GM21526 (cell line): ENCODE measurements around the gene ABCA6.
"Not testable (repeated sequence)": the region's sequence is repeated elsewhere in the genome, so short reads cannot be mapped to it uniquely, and the experiment has no call there.

Experiments used
- ATAC-seq: cut with Tn5 transposase; IDR thresholded peaks from one replicate; pipeline ENCODE4 v1.9.1; 2021; ENCODE audit warnings: moderate library complexity; ENCODE audit not compliant: unreplicated experiment, low FRiP score

The ABCA6 gene

GRCh38 chr17:69141431-69142174, at the start of gene ABCA6:
TSS of gene ABCA6 (minus strand) at chr17:69141895. CDS start at chr17:69140703, 1,192 bp downstream.
- no peak for ATAC-seq

DNA sequence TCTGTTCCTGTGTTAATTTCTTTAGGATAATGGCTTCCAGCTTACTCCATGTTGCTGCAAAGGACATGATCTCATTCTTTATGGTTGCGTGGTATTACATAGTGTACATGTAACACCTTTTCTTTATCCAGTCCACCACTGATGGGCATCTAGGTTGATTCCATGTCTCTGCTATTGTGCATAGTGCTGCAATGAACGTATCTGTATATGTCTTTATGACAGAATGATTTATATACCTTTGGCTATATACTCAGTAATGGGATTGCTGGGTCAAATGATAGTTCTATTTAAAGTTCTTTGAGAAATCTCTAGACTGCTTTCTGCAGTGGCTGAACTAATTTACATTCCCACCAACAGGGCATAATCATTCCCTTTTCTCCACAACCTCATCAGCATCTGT, 47.1 kb upstream of the ABCA6 start:
- no peak for ATAC-seq

DNA sequence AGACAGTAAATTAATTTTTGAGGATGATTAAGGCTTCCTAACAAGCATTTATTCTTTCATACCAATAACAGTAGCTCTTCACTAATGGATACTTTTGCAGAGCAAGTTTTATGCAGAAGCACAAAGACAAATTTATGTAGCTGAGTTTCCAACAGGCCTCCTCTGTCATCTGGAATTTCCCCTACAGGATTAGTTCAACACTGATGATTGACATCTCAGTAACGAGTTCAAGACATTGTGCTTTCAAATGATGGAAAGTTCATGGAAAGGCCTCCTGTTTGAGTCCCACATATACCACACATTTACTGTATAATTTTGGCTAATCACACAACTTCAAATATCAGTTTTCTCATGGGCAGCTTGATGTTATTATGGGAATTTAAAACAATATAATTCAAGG, 46.4 kb upstream of the ABCA6 start:
- no peak for ATAC-seq

DNA sequence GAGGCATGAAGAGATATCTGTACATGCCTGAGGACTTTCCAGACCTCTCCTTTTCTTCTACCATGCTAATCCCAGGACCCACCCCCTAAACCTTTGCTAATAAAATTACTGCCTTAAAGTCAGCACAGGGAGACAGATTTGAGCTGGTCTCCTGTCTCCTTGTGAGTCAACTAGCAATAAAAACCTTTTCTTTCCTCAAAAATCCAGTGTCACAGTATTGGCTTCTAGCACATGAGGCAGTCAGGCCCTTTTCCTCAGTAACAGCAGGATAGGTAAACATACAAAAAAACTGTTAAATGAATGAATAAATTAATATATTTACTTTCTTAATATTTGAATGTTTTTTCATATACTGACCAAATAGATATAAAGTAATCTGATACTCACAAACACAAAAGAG, 45.6 kb upstream of the ABCA6 start:
- no peak for ATAC-seq

DNA sequence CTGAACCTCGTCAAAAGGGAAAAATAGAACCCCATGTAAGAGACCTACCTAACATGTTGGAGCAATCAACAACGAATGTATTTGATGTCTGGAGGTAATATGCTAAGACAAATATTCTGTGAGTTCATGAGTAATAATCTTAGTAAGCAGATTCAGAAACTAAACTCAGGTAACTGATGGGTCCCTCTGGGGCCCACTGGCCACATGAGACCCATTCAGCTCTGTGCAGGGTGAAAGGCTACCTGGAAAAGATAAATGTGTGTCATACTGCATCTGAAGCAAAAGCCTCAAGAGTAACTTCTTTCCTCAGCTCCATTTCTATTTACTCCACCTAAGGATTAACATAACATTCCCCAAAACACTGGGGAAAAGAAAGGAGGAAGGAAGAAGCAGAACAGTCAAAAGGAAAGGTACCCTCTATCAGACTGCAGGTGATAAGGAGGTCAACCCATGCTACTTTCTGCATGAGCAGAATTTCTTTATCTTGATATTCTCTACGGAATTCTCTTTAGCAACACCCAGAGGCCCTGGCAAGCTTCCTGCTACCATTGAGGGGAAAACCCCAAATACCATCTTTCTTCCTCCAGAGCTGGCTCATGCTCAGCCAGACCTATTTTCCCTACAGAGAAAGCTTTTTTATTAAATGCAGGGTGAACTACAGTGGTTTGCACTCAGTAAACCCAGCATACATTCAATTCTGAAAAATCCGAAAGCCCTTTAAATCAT, 37.7 kb upstream of the ABCA6 start:
- no peak for ATAC-seq

DNA sequence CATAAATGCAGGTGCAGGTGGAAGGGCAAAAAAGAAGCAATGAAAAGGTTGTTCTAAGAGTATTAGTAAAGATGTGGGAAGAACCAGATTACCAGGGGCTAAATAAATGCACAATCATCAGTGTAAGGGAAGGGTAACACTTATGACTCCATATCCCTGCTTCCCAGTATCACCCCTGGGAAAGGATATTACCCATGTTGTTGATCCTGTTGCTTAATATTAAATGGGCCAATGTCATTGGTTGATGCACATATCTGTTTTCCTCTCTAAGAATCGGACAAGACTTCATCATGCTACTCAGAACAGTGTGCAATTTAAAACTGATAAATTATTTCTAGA, 34.7 kb upstream of the ABCA6 start:
- ATAC-seq, result no peak

DNA sequence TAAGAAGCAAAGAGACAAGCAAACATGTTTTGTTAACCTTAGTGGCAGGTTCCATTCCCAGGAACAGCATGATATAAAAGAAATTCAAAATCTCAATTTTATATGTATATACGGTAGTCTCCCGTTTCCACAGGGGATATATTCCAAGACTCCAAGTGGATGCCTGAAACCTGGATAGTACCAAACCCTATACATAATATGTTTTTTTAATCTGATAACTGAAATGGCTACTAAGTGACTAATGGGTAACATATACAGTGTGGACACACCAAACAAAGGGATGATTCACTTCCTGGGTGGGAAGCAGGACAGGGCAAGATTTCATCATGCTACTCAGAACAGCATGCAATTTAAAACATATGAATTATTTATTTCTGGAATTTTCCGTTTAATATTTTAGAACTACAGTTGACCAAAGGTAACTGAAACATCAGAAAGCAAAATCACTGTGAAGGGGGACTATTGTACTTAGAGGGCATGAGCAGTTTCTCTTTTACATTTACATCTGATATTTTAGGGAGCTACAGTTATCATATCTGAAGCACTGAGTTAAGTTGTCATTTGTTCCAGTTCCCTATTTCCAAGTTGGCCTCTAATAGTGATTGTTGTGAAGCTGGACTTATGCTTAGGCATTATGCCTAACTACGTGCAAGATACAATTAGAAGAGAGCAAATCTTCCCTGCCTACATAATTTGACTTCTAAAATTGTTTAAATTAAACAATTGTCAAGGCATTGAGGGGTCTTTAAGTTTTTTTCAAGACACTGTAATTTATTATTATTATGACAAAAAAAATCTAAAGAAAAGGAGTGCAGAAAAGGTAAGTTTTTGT, 34.1 kb upstream of the ABCA6 start:
- no peak for ATAC-seq

- no peak for ATAC-seq
These were observed 33.5 kb upstream of the ABCA6 start for GRCh38 chr17:69175262-69175624.

GRCh38 chr17:69173118-69173517, 31.4 kb upstream of the ABCA6 start:
- ATAC-seq, result no peak

GRCh38 chr17:69170377-69170776, 28.7 kb upstream of the ABCA6 start:
- ATAC-seq, result no peak

GRCh38 chr17:69168642-69169041, 26.9 kb upstream of the ABCA6 start:
- not testable (repeated sequence) for ATAC-seq

- ATAC-seq, result no peak
These were observed 25.3 kb upstream of the ABCA6 start for GRCh38 chr17:69166957-69167356.

DNA sequence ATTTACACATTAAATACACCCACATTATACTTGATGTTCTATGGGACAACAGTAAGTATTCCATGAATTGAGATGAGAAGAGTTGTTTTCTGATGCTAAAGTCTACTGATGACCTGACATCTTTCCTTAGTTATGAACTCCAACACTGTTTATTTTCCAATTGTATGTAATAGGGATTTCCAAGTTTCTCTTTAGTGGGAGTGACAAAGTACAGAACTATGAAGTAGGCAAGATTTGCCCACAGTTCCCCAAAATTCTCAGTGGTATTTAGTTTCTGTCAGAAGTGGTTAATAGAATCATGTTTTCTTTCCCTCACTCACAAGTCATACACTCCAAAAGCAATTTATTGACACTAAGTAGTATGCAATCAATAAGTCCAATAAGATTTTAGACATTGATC, 22.5 kb upstream of the ABCA6 start:
- ATAC-seq, result no peak

- ATAC-seq, result no peak
These were observed 17.7 kb upstream of the ABCA6 start for GRCh38 chr17:69159418-69159817.

DNA sequence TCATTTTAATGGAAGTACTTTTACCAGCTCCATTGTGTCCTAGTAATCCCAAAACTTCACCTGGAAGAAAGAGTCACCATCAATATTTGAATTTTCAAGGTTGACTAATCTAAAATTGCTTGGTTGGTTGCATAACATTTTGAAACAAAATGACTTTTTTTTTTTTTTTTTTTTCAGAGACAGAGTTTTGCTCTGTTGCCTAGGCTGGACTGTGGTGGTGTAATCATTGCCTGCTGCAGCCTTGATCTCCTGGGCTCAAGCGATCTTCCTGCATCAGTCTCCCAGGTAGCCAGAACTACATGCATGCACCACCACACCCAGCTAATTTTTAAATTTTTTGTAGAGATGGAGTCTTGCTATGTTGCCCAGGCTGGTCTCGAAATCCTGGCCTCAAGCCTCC, 12.6 kb upstream of the ABCA6 start:
- ATAC-seq, result no peak

DNA sequence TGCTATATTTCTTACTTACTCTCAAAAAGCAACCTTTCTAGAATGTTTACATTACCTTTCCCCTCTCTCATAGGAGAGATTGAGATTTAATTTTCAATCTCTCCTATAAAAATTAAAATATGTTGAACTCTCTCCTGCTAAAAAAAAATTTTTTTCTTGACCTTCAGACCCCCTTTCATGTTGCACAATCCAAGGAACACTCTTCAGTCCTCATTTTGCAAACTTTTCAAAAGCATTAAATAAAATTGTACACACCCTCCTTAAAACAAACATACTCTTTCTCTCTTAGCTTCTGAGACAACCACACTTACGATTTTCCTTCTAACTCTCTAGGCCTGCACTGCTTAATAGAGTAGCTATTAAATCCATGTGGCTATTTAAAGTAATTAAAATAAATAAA, 8.6 kb upstream of the ABCA6 start:
- ATAC-seq, result no peak

DNA sequence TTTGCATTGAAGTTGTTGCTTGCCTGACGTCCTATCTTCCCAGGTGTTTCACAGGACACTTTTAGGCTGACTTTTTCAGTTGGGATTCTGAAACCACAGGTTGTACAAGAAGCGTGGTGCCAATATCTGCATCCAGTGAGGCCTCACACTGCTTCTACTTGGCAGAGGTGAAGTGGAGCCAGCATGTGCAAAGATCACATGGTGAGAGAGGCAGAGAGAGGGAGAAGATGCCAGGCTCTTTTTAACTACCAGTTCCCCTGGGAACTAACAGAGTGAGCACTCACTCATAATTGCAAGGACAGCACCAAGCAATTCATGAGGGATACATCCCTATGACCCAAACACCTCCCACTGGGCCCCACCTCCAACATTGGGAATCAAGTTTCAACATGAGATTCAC, 5.8 kb upstream of the ABCA6 start:
- ATAC-seq, result no peak

DNA sequence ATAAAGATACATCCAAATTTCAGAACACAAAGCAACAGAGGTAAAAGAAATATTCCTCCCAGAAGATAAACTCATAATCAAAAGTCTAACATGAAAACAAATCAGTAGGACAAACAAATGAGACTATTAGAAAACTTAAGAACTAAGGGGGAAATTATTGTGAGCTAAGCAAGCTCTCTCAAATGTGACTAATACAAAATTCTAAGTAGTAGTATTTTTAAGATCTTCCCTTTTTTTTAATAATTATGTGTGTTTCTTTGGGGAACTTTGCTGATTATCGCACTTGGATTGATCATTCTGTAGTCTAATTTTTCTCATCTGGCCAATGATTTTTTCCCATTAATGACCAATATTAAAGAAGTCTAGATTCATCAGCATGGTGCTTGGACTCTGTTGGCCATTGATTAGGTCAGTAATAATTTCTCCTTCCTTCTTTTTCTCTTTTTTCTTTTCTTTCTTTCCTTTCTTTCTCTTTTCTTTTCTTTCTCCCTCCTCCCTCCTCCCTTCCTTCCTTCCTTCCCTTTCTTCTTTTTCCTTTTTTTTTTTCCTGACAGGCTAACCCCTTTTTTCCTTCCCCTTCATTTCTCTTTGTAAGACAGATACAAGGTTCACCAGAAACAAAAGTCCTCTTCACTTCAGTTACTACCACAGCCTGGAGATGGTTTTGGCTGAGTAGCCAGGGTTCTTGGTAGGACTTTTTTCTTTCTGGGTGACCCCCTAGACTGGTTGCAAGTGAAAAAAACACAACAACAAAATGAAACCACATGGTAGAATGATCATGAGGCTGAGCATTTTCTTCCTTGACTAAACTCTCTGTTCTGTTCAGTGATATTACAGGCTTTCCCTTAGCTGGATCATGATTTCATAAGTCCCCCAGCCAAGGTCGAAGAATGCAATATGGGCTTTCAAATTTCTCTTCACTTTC, 2.9 kb upstream of the ABCA6 start:
- no peak for ATAC-seq

DNA sequence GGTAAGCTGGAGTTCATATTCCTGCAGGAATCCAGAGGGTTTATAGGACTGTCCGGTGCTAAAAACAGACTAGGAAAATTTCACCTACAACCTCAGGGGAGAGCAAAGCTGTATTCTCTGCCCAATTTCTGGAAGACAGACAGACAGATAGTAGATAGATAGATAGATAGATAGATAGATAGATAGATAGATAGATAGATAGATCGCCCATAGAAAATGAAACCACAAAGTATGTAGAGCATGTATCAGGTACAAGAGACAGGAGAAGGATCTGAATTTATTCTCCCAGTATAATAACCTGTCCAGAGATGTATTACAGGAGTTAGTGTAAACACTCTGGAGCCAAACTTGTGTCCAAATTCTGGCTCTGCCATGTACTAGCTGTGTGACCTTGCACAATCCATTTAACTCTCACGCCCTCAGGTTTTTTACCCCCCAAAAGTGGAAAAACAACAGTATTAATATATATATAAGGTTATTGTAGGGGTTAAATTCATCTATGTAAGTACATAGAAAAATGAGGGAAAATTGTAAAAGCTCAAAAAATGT, 2.1 kb upstream of the ABCA6 start:
- ATAC-seq, result no peak

DNA sequence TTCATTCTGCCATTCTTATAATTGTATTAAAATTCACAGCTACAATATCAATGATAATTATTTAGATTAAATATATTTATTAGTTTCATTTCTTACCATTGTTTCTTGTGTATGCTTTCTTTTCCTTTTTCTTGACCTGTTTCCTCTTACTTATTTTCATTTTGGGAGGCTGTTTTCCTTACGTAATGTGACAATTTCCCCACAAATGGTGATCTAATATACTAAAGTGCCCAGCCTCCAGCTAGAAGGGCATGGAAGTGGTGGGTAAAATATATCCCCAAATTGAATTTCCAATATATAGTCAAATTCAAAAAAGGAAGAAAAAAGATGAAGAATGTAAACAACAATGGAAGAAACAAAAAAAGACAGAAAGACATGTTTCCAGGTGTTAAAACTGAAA, 1.5 kb upstream of the ABCA6 start:
- no peak for ATAC-seq
